AML-193 (cell line): Measurements from ENCODE around the gene KSR2.

Experiments
- DNase-seq, 2 experiments: peaks; one replicate each; lab custom pipeline; 2025; lab: John Stamatoyannopoulos, UW

The KSR2 gene

GRCh38 chr12:117577122-117577657 lies 391.6 kb downstream of the KSR2 start:
- no peak for DNase-seq

- DNase-seq = no peak
These were observed 392.7 kb downstream of the KSR2 start for GRCh38 chr12:117576053-117576452.

GRCh38 chr12:117574655-117575054 lies 394.1 kb downstream of the KSR2 start:
- DNase-seq = no peak

GRCh38 chr12:117572755-117573154 lies 396.0 kb downstream of the KSR2 start:
- DNase-seq = no peak

GRCh38 chr12:117571321-117571720 lies 397.5 kb downstream of the KSR2 start:
- DNase-seq = no peak

- no peak for DNase-seq
These were observed 398.2 kb downstream of the KSR2 start for GRCh38 chr12:117570608-117571007.

GRCh38 chr12:117567644-117568216 lies 401.1 kb downstream of the KSR2 start:
- no peak for DNase-seq

- no peak for DNase-seq
These were observed 403.9 kb downstream of the KSR2 start for GRCh38 chr12:117564881-117565280.

GRCh38 chr12:117563706-117564105 lies 405.1 kb downstream of the KSR2 start:
- DNase-seq = no peak

GRCh38 chr12:117563007-117563406 lies 405.8 kb downstream of the KSR2 start:
- no peak for DNase-seq

GRCh38 chr12:117561990-117562389 lies 406.8 kb downstream of the KSR2 start:
- no peak for DNase-seq

GRCh38 chr12:117559978-117560377 lies 408.8 kb downstream of the KSR2 start:
- no peak for DNase-seq

GRCh38 chr12:117555889-117556288 lies 412.9 kb downstream of the KSR2 start:
- no peak for DNase-seq

GRCh38 chr12:117552971-117553370 lies 415.8 kb downstream of the KSR2 start:
- DNase-seq = no peak

- DNase-seq = no peak
These were observed 417.1 kb downstream of the KSR2 start for GRCh38 chr12:117551665-117552064.

- no peak for DNase-seq
These were observed 421.6 kb downstream of the KSR2 start for GRCh38 chr12:117547209-117547608.

GRCh38 chr12:117545216-117545615 lies 423.6 kb downstream of the KSR2 start:
- no peak for DNase-seq

- DNase-seq = no peak
These were observed 428.8 kb downstream of the KSR2 start for GRCh38 chr12:117540011-117540410.

GRCh38 chr12:117538926-117539325 lies 429.9 kb downstream of the KSR2 start:
- no peak for DNase-seq

- no peak for DNase-seq
These were observed 430.6 kb downstream of the KSR2 start for GRCh38 chr12:117538032-117538690.

GRCh38 chr12:117533687-117534086 lies 435.1 kb downstream of the KSR2 start:
- no peak for DNase-seq

- DNase-seq = no peak
These were observed 438.0 kb downstream of the KSR2 start for GRCh38 chr12:117530796-117531195.

GRCh38 chr12:117528538-117528937 lies 440.3 kb downstream of the KSR2 start:
- DNase-seq = no peak

- no peak for DNase-seq
These were observed 441.3 kb downstream of the KSR2 start for GRCh38 chr12:117527479-117527855.
